ENCODE results near the gene CLECL1.
"Not testable (repeated sequence)": the region's sequence is repeated elsewhere in the genome, so short reads cannot be mapped to it uniquely, and the experiment has no call there.

CLECL1 gene

DNA sequence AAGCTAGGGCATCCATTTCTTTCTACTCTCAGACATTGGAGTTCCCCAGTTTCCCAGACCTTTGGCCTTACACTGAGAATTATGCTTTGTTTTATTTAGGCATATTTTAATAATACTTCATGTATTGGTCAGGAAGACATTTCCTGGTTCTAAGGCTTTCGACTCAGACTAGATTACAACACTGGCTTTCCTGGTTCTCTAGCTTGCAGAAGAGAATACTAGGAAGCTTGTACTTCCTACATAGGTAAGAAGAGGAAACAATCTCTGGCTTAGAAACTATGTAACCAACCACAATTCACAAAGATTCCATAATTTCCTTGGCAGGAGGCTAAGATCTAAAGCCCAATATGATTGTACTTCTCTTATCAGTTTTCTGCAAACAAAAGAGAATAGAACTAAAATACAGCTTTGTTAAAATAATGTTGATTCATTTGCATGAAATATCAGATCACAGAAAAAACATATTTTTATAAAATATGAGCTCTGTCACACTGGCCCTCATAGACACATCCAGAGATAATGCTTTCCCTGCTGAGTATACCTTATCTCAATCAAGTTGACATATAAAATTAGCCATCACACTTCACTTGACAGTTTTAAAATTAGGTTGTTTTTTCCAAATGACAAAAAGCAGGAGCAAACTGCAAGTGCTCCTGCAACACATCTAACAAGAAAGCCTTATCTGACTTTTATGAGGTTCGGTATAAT, 32.8 kb downstream of the CLECL1 start:
- in situ Hi-C loops (cut with HindIII; ENCODE audit: low sequenced_read_pairs) = loop anchor here (25.0 kb wide), 1 partner anchor 338 kb away; no protein-coding TSS in a partner anchor

DNA sequence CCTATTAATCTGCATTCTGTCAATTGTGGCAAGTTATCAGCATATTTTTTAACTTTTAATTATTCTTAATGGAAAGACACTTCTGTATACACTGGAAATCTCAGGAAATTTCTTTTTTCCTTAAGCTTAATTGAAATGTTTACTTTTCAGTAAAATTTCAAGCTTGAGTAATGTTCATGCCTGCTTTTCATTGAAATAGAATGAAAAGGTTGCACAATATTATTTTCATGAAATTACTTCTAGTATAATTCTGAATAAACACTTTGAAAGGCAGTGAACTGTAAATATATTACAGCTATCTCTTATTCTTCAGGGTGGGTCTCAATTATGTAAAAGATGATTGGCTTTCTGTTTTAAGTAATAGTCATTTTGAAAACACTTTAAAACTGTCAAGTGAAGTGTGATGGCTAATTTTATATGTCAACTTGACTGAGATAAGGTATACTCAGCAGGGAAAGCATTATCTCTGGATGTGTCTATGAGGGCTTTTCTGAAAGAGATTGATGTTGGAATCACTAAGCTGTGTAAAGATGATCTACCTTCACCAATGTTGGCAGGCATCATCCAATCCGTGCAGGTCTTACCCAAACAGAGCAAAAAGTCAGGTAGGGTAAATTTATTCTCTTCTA, 33.5 kb downstream of the CLECL1 start:
- in situ Hi-C loops (cut with HindIII; ENCODE audit: low sequenced_read_pairs) = no loop called here

DNA sequence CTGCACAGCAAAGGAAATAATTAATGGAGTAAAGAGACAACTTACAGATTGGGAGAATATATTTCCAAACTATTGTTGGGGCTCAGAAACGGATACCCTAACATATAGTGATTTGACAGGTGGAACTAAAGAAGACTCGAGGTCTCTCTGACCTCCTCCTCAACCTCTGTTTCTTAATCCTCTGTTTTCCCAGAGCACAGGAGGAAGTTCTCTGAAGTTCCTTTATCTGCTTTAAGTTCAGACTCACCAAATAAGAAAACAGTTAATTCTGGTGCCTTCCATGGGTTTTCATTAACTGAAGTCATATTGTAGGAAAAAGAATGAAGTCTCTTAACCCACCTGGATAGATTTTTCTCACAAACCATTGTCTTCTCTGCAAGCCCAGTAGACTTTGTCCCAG, 34.2 kb downstream of the CLECL1 start:
- in situ Hi-C loops (cut with HindIII; ENCODE audit: low sequenced_read_pairs) = no loop called here

DNA sequence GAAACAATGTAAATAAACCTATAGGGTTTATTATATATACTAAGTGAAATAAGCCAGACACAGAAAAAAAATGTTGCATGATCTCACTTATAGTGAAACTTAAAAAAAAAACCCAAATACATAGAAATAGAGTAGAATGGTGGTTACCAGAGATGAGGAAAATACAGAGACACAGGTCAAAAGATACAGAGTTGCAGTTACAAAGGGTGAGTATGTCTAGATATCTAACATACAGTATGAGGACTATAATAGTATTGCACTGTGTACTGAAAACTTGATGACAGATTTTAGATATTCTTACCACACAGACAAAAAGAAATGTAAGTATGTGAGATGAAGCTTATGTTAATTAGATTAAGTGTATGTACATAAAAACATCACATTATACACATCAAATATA, 35.3 kb downstream of the CLECL1 start:
- in situ Hi-C loops (cut with HindIII; ENCODE audit: low sequenced_read_pairs) = no loop called here

DNA sequence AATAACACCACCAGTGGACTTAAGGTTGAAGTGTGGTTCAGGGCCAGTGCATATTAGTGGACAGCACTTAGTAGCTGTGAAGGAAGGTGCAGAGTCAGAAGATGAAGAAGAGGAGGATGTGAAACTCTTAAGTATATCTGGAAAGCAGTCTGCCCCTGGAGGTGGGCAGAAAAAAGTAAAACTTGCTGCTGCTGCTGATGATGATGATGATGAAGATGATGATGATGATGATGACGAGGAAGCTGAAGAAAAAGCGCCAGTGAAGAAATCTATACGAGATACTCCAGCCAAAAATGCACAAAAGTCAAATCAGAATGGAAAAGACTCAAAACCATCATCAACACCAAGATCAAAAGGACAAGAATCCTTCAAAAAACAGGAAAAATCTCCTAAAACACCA, 37.2 kb downstream of the CLECL1 start:
- in situ Hi-C loops (cut with HindIII; ENCODE audit: low sequenced_read_pairs) = not testable (repeated sequence)

DNA sequence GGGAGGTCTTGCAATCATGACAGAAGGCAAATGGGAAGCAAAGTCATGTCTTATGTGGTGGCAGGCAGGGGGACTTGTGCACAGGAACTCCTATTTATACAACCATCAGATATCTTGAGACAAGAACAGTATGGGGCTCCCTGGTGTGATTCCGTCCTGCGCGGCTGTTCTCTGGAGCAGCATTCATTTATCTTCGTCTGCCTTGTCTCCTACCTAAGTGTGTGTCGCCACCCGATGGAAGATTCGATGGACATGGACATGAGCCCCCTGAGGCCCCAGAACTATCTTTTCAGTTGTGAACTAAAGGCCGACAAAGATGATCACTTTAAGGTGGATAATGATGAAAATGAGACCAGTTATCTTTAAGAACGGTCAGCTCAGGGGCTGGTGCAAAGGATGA, 37.7 kb downstream of the CLECL1 start:
- in situ Hi-C loops (cut with HindIII; ENCODE audit: low sequenced_read_pairs) = not testable (repeated sequence)

DNA sequence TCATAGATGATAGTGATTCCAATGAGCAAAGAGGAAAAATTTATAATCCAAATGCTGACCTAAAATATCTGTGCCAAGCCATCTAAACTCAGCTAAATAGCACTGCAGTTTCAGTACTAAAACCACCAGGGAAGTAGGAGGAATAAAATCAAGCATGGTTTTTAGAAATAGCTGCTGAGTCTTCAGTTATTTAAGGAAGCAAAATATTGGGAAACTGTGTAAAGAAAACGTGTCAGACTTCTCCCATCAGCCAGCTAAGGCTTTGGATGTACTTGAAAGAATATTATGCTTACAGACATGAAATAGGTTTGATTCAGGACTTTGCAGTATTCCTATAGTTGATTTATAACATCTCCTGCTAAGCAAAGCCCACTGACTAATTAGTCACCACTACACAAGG, 38.7 kb downstream of the CLECL1 start:
- in situ Hi-C loops (cut with HindIII; ENCODE audit: low sequenced_read_pairs) = no loop called here

GRCh38 chr12:9692909-9693308, 40.0 kb downstream of the CLECL1 start:
- in situ Hi-C loops (cut with HindIII; ENCODE audit: low sequenced_read_pairs) = no loop called here

DNA sequence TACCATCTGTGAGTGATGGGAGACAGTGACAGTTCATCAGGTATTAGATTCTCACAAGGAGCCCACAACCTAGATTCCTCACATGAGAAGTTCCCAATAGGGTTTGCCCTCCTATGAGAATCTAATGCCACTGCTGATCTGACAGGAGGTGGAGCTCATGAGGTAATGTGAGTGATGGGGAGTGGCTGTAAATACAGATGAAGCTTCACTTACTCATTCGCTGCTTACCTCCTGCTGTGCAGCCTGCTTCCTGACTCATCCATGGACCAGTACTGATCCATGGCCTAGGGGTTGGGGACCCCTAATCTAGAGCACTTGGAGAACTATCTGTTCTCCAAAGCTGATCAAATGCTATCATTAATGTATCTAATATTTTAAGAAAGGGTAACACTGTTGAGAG, 45.7 kb downstream of the CLECL1 start:
- in situ Hi-C loops (cut with HindIII; ENCODE audit: low sequenced_read_pairs) = no loop called here

GRCh38 chr12:9685915-9686314, 47.0 kb downstream of the CLECL1 start:
- in situ Hi-C loops (cut with HindIII; ENCODE audit: low sequenced_read_pairs) = no loop called here

GRCh38 chr12:9685366-9685765, 47.5 kb downstream of the CLECL1 start:
- in situ Hi-C loops (cut with HindIII; ENCODE audit: low sequenced_read_pairs) = not testable (repeated sequence)

- in situ Hi-C loops (cut with HindIII; ENCODE audit: low sequenced_read_pairs) = not testable (repeated sequence)
Measured at GRCh38 chr12:9682949-9683348, 49.9 kb downstream of the CLECL1 start.

- in situ Hi-C loops (cut with HindIII; ENCODE audit: low sequenced_read_pairs) = not testable (repeated sequence)
Measured at GRCh38 chr12:9682508-9682907, 50.4 kb downstream of the CLECL1 start.

GRCh38 chr12:9674226-9674590, 58.7 kb downstream of the CLECL1 start:
- in situ Hi-C loops (cut with HindIII; ENCODE audit: low sequenced_read_pairs) = no loop called here

DNA sequence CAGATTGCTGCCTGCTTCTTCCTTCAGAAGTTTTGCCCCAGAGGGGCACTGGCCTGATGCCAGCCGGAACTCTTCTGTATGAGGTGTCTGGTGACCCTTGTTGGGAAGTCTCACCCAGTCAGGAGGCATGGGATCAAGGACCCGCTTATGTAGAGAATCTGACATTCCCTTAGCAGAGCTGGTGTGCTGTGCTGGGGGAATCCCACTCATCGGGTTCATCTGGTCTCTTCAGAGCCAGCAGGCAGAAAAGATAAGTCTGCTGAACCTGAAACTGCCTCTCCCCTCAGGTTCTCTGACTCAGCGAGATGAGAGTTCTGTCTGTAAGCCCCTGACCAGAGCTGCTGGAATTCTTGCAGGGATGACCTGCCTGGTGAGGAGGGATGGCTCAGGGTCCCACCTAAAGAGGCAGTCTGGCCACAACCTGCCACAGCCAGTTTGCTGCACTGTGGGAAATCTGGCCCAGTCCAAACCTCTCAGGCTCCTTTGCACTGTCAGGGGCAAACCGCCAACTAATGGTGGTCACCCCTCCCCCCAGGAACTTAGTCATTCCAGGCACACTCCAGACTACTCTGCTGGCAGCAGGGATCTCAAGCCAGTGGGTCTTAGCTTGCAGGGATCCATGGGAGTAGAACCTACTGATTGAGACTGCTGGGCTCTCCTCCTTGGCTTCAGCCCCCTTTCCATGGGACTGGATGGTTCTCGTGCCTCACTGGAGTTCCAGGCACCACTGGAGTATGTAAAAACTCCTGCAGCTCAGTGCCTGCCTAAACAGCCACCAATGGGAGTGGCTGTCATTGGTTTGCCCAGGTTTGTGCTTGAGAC, 59.3 kb downstream of the CLECL1 start:
- in situ Hi-C loops (cut with HindIII; ENCODE audit: low sequenced_read_pairs) = no loop called here
